A549 (cell line): ENCODE results near the gene CHKA.

Experiments
- BHLHE40 ChIP-seq: IDR thresholded peaks from 2 replicates; pipeline ENCODE4 v1.6.1; 2012; ENCODE audit warnings: low read depth, low read length, inconsistent platforms
- CEBPB ChIP-seq, 2 experiments: fragments of >200 bp in 1 of 2; sonication (Bioruptor Twin) in 1 of 2; formaldehyde crosslinking in 1 of 2; IDR thresholded peaks; 2 replicates each; pipeline ENCODE4 v1.6.1; 2012 to 2016
- ESRRA ChIP-seq: fragments of 150-350 bp; IDR thresholded peaks from 2 replicates; pipeline ENCODE4 v1.6.1; 2014; ENCODE audit warnings: mild to moderate bottlenecking, low read length, borderline replicate concordance
- MAFK ChIP-seq: fragments of 450-650 bp; IDR thresholded peaks from 2 replicates; pipeline ENCODE4 v1.6.1; 2014; ENCODE audit not compliant: partially characterized antibody
- POLR2AphosphoS2 ChIP-seq: conservative IDR thresholded peaks from 2 replicates; pipeline ENCODE4 v1.6.1; 2012; ENCODE audit warnings: low read length, improper control_type of control experiment, inconsistent platforms
- RFX5 ChIP-seq: fragments of 450-650 bp; IDR thresholded peaks from 2 replicates; pipeline ENCODE4 v1.7.1; 2014; ENCODE audit warnings: antibody characterized with exemption, mild to moderate bottlenecking, moderate library complexity
- SMC3 ChIP-seq: fragments of >200 bp; sonication (Bioruptor Twin); formaldehyde crosslinking; IDR thresholded peaks from 3 replicates; pipeline ENCODE4 v1.6.1; 2018; ENCODE audit warnings: inconsistent platforms
- TFCP2L1 ChIP-seq: fragments of 250-450 bp; sonication (Bioruptor Pico); IDR thresholded peaks from 2 replicates; pipeline ENCODE4 v1.5.0; 2021; ENCODE audit warnings: mild to moderate bottlenecking
- TF ChIP-seq, protein P1 (sequence below): fragments of >200 bp; sonication (Bioruptor Twin); formaldehyde crosslinking; IDR thresholded peaks from 3 replicates; pipeline ENCODE4 v1.5.1; 2016

DNA sequence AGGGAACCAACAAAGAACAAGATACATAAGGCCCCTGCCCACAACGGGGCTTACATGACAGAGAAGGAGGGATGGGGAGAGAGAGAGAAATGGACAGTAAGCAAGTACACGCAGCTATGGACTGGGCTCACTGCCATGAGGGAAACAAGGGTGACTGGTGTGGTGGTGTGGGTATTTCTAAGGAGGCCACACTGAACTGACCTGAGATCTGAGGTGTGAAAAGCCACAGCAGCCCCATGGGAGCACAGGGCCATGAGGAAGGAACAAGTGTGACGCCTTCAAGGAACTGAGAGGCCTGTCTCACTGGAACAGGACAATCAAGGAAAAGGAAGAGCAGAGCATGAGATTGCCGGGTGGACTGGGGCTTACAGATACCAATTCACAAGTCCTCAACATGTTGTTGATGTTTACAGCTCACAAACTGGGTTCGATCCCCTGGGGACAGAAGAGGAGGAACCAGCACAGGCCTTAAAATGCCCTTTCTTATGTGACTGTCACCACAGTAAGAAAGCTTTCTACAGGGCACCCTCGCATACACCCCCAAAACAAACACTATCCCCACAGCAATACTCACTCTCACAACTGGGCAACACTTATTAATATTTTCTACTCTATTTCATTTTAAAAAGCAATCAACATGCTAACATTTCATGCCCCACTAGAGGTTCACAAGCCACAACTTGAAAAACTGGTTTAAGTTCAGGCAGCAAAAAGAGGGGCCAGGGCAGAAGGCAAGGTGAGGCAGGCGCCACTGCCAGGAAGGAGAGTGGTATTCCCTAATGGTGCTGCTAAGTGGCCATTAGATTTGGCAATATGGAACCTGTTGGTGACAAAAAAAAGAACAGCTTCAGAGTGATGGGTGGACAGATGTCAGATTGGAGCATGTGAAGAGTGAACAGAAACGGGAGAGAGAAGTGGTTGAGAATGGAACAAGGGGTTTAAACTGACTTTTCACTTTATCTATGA is 43.3 kb downstream of the CHKA start:
- TF ChIP-seq BHLHE40 = no peak
- TF ChIP-seq RFX5 = no peak
- TF ChIP-seq, protein P1, sequence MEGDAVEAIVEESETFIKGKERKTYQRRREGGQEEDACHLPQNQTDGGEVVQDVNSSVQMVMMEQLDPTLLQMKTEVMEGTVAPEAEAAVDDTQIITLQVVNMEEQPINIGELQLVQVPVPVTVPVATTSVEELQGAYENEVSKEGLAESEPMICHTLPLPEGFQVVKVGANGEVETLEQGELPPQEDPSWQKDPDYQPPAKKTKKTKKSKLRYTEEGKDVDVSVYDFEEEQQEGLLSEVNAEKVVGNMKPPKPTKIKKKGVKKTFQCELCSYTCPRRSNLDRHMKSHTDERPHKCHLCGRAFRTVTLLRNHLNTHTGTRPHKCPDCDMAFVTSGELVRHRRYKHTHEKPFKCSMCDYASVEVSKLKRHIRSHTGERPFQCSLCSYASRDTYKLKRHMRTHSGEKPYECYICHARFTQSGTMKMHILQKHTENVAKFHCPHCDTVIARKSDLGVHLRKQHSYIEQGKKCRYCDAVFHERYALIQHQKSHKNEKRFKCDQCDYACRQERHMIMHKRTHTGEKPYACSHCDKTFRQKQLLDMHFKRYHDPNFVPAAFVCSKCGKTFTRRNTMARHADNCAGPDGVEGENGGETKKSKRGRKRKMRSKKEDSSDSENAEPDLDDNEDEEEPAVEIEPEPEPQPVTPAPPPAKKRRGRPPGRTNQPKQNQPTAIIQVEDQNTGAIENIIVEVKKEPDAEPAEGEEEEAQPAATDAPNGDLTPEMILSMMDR = no peak
- no peak for TF ChIP-seq TFCP2L1
- no peak for TF ChIP-seq ESRRA
- no peak for TF ChIP-seq POLR2AphosphoS2
- TF ChIP-seq MAFK = no peak
- TF ChIP-seq SMC3 = no peak
- no peak for TF ChIP-seq CEBPB (IDR thresholded peaks at IDR 0.05)
